ENCODE results near the gene P4HB.

P4HB gene

DNA sequence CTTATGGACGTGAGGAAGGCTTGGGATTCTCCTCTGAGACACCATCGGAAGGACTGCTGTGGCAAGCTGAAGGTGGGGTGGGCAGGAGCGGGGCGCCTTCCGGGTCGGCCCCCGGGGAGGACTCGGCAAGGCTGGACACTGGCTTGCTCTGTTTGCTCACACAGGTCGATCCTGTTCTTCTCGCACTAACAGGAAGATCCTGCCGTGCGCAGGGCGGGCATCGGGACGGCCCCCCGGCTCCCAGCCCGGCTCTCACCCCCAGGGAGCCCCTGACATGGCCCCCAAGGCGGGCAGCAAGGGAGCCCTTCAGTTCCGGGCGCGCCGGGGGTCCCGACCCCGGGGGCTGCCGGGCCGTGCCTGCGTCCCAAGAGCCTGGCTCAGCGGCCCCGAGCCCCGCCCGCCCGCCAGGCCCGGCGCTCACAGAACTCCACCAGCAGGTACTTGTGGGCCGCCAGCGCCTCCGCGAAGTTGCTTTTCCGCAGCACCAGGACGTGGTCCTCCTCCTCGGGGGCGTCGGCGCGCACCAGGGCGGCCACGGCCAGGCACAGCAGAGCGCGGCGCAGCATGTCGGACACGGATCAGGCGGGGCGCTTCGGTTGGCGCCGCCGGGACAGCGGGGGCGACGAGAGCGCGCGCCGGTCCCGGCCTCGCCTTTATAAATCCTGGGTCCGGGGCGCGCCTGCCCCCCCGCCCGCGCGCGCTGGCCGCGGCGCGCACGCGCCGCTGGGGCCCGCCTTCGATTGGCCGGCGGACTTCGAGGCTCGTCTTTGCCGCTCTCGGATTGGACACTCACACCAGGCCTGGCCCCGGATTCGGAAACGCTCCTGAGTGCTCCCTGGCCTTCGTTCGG, at the start of gene P4HB:
TSS of gene P4HB (minus strand) at position 630 of the 850 bp plus-strand sequence. CDS start at position 566, 64 bp downstream.
- no peak for DNase-seq

DNA sequence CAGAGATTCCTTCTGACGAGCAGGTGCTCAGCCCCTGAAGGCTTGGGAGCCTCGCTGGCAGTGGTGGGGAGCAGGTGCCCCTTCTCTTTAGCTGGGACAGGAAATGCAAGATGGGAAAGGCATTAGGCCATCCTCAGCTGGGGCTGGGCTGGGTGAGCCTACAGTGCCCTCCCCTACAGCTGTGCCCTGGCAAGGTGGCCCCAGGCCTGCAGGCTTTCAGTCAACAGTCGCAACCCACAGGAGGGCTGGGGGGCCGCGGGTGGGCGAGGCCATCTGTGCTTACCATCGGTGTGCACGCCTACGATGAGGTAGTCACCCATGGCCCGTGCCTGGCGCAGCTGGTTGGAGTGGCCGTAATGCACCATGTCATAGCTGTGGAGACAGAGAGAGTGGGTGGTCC, 48.9 kb upstream of the P4HB start:
- no peak for DNase-seq

DNA sequence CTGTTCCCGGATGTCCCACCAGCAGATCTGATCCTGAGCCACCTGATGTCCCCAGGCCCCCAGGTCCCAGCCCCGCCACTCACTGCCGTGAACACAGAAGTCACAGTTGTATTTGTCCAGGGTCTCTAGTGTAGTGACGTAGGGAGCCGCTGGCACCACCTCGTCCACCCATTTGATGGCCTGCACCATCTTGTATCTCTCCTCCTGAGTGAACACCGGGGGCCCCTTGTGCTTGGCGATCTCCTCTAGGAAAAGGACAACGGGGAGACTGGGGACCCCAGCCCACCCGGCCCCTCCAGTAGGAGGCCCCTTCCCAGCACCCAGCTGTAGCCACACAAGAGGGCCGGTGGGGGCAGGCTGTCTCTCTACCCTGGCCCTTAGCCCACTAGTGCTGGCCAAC, 48.5 kb upstream of the P4HB start:
- no peak for DNase-seq

DNA sequence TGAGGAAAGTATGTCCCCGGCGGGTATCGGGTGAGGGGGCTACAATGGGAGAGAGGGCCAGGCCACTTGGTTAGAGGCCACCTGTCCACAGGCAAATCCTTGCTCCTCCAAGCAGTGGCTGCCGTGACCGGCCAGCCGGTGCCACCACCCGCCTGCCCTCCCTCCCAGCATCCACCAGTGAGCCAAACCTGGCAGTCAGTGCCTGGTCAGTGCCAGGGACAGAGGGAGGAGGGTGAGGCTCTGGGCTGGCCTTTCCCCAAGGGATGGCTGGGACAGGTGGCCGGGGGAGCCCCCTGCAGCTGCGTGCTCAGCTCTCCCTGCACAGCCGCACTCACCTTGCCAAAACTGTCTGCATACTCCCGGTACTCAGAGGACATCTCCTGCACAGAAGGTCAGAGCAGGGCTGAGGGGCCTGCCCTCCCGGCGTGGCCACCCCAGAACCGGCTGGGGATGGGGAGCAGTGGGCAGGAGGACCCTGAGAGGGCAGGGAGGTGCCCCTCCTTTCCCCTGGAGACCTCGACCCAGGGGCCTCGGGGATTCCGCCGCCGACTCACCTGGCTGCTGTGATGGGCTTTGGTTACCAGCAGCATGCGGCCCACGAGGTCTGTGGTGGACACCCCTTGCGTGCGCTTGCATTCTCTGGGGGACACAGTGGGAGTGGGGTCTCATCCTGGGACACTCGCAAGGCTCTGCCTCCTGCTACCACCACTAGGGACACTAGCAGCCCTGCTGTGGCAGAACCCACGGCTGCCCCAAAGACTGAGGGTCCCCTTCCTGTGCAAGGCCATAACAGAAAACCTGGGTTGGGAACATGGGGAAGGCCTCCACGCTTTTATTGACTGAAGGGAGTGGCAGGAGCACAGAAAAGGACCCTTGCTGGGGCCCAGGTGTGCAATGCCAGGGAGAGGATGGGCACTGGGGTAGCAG, 47.1 kb upstream of the P4HB start:
- no peak for DNase-seq

DNA sequence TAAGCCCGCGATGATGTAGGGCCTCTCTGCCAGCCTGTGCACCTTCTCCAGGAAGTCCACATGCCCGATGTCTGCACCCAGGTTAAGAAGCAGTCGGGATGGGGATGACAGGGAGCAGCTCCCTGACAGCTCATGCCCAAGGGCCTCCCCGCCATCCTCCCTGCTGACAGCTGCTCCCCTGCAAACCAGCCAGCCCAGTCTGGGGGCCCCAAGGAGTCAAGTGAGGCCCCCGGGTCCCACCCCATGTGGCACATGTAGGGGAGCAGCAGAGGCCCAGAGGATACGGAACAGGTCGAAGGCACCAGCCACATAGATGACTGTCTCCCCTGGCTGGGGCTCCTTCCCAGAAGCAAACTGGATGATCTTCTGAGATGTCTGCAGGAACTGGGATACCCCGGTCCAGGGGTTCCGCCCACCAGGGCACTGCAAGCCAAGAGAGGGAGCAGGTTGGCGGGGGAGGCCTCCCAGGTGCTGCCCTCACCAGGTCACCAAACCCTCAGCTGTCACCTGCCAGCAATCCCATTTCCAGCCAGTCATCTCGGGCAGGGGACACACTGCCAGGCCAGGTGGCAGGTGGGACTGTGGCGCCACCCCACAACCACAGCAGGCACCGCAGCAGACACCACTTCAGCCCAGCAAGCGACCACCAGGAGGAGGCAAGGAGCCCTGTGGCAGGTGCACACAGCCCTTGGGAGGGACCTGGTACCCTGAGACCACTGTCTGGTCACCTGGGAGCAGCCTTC, 46.3 kb upstream of the P4HB start:
- DNase-seq = no peak

DNA sequence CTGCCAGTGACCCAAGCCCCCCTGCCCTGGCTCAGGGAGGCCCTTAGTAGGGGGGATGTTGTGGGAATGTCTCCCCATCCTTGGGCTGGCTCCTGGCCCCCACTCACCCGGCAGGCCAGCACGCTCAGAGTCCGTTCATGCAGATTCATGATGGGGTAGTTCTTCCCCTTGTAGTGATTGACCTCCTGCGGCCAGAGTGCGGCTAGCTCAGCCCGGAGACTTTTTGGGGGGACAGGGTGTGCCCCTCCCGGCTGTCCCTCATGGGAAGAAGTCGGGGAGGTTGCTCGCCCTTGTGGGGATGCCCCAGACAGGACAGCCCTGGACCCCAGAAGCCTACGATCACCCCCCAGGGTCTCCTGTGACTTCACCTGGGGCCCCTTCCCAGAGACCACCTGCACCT, 45.7 kb upstream of the P4HB start:
- no peak for DNase-seq

DNA sequence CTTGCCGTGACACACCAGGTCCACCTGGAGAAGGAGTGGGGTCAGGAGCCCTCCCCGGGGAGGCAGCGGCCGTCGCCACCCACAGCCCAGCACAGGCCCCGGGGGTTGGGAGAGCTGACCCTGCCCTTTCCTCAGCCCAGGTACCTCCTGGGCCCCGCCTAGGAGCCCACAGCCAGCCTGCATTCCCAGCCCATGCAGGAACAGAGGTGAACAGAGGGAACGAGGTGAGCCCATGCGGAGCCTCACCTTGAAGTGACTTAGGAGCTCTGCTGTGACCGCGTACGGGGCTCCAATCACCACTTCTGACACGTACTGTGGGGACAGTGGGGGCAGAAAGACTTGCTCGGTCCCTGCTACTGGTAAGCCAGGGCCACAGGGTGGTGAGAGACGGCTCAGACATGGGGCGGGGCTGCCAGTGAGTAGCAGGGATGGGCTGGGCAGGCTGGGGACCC, 45.1 kb upstream of the P4HB start:
- no peak for DNase-seq

DNA sequence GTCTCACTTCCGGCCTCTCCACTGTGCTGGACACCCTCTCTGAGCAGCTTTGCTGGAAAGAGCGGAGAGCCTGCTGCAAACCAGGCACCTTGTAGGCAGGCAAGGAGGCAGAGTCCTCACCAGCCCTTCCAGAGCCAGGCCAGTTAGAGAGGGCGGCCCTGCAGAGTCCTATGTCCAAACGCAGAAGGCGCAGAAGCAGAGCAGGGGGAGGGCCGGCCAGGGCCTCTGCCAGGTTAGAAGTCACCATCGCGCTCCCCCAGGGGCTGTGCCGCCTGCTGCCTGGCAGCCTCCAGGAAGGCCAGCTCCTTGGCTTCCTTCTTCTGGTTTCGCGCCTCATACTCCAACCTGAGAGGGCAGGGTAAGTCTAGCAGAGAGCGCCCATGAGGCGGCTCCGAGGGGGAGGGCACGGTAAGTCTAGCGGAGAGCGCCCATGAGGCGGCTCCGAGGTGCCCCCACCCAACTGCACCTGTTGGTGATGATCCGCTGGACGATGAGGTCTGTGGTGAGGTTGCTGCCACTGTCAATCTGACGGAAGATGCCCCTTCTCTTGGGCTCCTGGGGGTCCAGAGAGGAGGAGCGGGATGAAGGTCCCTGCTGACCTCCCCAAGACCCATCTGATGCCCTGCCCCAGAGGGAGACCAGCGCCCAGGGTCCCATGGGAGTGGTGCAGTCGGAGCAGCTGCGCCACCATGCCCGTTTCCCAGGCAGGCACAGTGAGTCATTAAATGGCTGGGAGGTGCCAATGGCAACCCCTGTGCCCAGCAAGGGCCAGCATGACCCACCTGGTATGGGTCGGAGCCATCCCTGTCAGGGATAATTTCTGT, 44.5 kb upstream of the P4HB start:
- no peak for DNase-seq

DNA sequence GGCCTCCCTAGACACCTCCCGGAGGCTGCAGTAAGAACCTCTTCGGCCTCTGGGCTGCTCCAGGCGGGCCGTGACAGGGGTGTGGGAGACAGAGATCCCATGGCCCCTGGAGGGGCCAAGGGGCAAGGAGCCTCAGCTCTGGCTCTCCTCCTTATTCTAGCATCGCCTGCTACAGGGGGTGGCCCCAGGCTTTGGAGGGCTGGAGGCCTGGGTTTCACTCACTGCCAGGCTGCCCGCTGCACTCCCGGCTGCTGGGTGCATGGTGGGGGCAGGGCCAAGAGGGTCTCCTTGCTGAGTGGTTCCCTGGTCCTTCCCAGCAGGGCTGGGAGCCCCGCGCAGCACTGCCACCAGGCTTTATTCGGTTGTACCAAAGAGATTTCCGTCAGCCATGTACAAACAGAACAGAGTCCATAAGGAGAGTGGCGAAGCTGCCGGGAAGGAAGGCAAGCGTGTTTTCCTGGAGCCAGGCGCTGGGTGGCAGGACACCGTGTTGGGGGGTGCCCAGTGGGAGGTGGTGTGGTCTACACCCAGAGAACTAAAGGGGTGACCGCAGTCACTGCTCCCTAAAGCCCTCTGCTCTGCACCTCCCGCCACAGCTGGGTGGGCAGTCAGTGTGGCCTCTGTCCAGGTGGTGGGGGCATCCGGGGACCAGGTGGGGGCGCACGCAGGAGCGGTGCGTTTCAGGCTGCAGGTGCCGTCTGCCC, 43.7 kb upstream of the P4HB start:
- DNase-seq = no peak

DNA sequence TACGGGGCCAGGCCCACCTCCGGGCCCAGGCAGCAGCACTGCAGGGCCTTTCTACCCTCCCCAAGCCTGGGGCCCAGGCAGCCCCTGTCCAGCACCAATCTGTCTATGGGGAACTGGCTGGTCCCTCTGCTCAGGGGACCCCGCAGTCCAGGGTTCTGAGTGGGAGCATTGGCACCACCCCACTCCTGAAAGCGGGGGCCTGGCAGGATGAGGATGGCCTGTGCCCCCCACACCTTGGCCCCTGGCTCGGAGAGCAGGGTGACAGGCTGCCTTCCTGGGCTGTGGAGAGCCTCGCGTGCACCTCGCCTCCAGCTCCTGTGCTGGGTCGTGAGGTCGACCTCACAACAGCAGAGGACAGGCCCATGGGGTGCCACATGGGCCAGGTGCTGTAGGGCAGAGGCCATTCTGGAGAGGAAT, 43.1 kb upstream of the P4HB start:
- no peak for DNase-seq

DNA sequence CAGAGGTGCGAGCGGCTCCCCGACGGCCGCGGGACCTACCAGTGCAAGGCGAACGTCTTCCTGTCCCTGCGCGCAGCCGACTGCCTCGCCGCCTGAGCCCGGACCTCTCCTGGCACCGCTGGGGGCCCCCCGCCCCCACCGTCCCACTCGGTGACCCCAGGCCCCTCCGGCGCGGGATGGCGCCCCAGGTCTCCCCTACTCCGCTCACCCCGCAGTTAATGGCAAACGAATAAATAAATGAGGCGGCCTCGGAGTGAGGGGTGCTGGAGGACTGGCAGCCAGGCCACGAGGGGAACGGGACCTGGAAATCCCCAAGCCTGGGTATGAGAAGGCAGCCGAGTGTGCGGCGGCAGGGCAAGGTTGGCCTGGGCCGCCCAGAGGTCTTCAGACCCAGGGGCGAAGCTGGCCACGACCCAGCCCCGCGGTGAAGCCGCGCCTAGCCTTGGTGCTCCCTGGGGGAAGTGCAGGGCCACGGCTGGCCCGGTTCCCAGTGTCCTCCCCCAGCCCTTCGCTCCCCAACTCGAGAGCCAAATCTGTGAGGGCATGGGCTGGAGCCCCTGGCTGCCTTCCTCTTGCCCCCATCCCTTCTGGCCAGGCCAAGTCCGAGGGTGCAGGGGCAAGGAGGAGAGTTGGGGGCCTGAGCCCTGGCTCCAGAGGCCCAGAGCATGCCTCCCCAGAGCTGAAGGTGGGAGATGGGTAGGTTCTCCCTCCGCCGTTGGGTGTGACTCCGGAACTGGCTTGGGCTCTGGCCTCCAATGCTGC, 42.5 kb upstream of the P4HB start:
- DNase-seq = no peak

DNA sequence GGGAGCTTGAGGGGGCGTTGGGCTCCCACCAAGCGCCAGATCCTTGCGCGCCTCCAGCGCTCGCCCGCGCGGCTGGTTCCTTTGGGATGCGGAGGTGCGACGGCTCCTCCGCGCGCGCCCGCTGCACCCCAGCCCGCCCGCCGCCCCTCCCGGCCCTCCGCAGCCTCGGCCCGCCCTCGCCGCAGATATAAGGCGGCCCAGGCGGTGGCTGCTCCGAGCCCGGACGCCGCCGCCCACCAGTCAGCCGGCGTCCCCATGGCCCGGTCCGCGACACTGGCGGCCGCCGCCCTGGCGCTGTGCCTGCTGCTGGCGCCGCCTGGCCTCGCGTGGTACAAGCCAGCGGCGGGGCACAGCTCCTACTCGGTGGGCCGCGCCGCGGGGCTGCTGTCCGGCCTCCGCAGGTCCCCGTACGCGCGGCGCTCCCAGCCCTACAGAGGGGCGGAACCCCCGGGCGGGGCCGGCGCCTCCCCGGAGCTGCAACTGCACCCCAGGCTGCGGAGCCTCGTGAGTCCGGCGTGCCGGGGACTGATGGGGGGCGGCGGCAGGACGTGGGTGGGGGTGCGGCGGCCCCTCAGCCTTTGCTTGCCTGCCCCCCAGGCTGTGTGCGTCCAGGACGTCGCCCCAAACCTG, 41.8 kb upstream of the P4HB start, which contains the start of gene NPB:
TSS of gene NPB (plus strand) at position 216 of the 630 bp plus-strand sequence. CDS start at position 256, 40 bp downstream.
- DNase-seq = no peak

DNA sequence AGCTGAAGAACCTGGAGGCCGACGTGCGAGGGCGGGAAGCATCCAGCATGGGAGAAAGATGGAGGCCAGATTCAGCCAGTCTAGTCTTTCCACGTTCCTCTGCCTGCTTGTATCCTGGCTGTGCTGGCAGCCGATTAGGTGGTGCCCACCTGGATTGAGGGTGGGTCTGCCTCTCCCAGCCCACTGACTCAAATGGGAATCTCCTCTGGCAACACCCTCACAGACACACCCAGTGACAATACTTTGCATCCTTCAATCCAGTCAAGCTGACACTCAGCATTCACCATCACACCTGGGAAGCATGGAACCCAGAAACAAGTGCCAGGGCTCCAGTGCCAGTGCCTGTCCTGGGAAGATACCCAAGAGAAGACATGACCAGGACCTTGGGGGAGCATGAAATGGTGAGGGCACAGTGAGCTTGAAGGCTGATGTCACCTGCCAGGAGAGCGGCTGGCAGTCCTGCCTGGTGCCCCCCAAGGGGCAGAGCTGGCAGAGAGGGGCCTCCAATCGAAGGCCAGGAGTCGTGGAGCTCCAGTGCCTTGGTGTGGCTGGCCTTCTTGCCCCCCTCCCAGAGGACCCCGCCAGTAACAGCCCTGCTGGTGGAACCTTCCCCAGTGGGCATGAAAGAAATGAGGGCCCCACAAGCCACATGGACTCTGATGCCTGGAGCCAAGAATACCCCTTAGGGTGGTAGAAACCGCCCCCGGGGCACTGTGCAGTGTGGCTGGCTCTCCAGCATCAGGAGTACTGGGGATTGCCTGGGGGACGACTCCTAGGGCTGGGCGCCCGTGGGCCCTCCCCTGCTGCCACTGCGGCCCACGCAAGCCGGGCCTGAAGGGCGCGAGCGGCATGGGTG, 41.1 kb upstream of the P4HB start:
- no peak for DNase-seq

DNA sequence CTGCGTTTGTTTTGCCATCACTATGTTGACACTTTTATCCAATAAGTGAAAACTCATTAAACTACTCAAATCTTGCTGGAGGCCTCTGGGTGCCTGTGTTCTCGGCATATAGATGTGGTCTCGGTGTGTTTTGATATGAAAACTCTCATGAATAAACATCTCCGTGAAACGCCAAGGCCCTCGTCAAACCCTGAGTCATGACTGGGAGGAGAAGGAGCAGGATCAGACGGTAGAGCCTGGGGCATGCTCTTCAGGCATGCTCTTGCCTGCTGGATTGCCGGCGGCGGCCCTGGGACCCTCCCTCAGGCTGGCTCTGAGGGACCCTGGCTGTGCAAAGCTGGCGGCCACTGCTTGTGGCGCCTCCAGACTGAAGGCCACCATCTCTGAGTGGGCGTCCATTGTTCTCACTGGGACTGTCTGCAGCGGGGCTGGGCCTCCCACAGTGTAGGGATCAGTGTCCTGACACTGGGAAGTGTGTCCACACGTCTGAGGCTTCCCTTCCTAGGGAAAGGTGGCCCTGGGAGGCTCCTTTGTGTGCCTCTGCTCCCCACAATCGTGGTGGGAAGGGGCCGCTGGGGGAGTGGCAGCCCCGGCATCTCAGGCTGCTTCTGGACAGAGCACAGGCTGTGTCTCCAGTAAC, 40.0 kb upstream of the P4HB start:
- no peak for DNase-seq

DNA sequence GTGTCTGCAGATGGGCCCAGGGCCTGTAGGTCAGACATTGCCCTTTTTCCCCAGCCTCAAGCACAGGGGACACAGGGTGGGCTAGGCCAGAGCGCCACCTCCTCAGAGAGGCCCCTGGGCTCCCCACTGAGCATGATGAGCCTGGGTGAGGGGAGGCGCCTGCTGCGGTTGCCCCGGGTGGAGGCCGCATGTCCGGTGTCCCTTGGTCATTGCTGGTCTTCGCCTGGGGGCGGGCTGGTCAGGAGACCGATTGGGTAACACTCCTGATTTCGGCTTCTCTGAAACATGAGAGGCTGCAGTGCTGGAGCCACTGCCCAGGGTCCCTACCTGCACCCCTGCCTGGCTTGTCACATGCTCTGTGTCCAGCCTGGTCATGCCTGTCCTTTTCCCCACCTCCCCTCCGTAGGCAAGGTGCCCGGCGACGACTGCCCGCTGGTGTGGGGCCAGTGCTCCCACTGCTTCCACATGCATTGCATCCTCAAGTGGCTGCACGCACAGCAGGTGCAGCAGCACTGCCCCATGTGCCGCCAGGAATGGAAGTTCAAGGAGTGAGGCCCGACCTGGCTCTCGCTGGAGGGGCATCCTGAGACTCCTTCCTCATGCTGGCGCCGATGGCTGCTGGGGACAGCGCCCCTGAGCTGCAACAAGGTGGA, 39.3 kb upstream of the P4HB start:
- DNase-seq = no peak

DNA sequence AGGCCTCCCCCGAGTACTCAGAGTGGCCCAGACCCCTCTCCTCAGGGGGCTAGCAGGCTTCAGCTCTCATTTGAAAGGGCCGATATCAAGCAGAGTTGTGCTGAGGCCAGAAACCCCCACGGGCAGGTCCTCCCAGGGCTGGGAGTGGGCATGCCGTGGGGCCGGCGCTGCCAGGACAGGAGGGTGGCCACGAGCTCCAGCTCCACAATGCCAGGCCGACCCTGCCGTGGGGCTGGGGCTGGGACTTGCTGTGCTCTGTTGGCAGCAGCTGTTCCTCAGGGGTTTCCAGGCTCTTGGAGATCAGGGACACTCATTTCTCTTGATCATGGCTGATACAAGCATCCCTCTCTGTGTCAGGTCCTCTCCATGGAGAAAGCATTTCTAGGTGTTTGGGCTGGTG, 38.5 kb upstream of the P4HB start:
- no peak for DNase-seq

DNA sequence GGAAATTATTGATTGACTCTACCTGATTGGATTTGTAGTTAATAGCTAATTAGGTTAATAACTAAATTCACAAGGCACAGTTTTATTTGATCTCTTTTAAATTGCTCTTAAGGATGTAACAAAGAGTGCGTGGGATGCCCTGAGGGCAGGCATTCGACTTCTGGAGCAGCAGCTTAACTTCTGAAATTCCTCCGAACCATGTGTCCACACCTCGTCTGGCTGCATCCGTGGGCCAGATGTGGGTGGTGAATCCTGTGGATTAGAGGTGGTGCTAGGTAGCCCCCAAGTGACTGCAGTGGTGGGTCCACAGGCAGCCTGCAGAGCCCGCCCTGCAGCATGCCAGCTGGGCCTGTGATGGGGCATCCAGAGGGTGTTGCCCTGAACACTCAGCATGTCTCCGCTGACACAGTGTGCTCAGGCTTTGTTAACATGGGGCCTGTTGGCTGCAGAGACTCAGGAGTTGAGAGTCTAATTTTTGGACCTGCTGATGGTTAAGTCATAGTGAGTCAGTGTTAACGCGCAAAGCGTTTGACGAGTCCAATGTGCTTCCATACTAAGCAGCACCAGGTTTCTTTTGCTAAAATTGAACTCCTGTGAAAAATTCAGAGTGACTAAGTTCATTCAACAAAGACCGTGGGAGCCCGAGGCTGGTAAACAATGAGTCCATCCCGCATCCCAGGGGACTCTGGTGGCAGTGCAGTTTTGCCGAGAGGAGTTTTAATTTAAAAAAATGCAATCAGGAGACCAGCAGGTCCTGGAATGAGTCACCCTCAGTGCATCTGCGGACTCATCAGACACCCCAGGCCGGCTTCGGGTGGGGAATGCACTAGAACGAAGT, 37.9 kb upstream of the P4HB start:
- DNase-seq = no peak

All from NCI-H510A (cell line).